HepG2 (cell line): ENCODE data around the gene INTS7. TPM values are rescaled to one million over a fixed set of nuclear protein-coding genes. Genes with fewer than 3 reads are reported as not detected.

Experiments
- CBFB ChIP-seq: sonication (generic); formaldehyde crosslinking; IDR thresholded peaks from 2 replicates; pipeline ENCODE4 v1.4.0; 2020; ENCODE audit warnings: missing genetic modification reagents
- ERF ChIP-seq: IDR thresholded peaks from 2 replicates; pipeline ENCODE4 v1.6.1; 2018; ENCODE audit warnings: missing biosample characterization, missing genetic modification reagents
- GABPB1 ChIP-seq: IDR thresholded peaks from 2 replicates; pipeline ENCODE4 v1.6.1; 2016; ENCODE audit warnings: mild to moderate bottlenecking, missing genetic modification reagents, moderate library complexity, missing compliant biosample characterization
- HMG20B ChIP-seq: conservative IDR thresholded peaks from 2 replicates; pipeline ENCODE4 v1.6.1; 2016; ENCODE audit warnings: missing genetic modification reagents, missing compliant biosample characterization
- KMT2B ChIP-seq: IDR thresholded peaks from 2 replicates; pipeline ENCODE4 v1.6.1; 2016; ENCODE audit warnings: missing genetic modification reagents, missing compliant biosample characterization
- MYC ChIP-seq: sonication (generic); formaldehyde crosslinking; IDR thresholded peaks from 2 replicates; pipeline ENCODE4 v1.9.0; 2021; ENCODE audit warnings: missing genetic modification reagents, borderline replicate concordance
- NCOA2 ChIP-seq: sonication (generic); formaldehyde crosslinking; IDR thresholded peaks from 2 replicates; pipeline ENCODE4 v1.8.0; 2022; ENCODE audit warnings: inconsistent platforms
- NFE2L2 ChIP-seq: fragments of 150-350 bp; IDR thresholded peaks from 2 replicates; pipeline ENCODE4 v1.6.1; 2014; ENCODE audit warnings: low read length
- YEATS2 ChIP-seq: sonication (generic); formaldehyde crosslinking; IDR thresholded peaks from 2 replicates; pipeline ENCODE4 v1.4.0; 2020; ENCODE audit warnings: missing genetic modification reagents, borderline replicate concordance
- ZFP62 ChIP-seq: sonication (generic); formaldehyde crosslinking; IDR thresholded peaks from 2 replicates; pipeline ENCODE4 v1.4.0; 2020; ENCODE audit warnings: missing genetic modification reagents
- ZNF24 ChIP-seq: fragments of 450-650 bp; IDR thresholded peaks from 2 replicates; pipeline ENCODE4 v1.6.1; 2017; ENCODE audit warnings: antibody characterized with exemption, mild to moderate bottlenecking
- ZNF331 ChIP-seq: sonication (generic); formaldehyde crosslinking; IDR thresholded peaks from 2 replicates; pipeline ENCODE4 v1.4.0; 2020; ENCODE audit warnings: missing genetic modification reagents
- ZNF501 ChIP-seq: sonication (generic); formaldehyde crosslinking; IDR thresholded peaks from 2 replicates; pipeline ENCODE4 v1.5.1; 2020; ENCODE audit warnings: mild to moderate bottlenecking, moderate library complexity, missing genetic modification reagents
- ZNF777 ChIP-seq: sonication (generic); formaldehyde crosslinking; IDR thresholded peaks from 2 replicates; pipeline ENCODE4 v1.4.0; 2020; ENCODE audit warnings: missing genetic modification reagents
- polyA plus RNA-seq, 8 experiments: library from polyadenylated mRNA; depleted of rRNA in 3 of 8; stranded (reverse) in 7 of 8; unstranded in 1 of 8; fragments of >200 nt; fragmentation: Illumina TruSeq in 4 of 8; extraction: Trizol in 4 of 8; gene quantifications; 2 replicates each; pipeline versions ENCODE4 v1.2.1 to v1.2.3, GENCODE V29; 2011 to 2016; ENCODE audit warnings: low read depth in 4 of 8, missing spikeins in 1 of 8, mixed read lengths in 1 of 8; ENCODE audit not compliant: insufficient read depth in 1 of 8
- total RNA-seq, 5 experiments: library from RNA; depleted of rRNA; stranded (reverse); fragments of >200 nt; fragmentation: Illumina TruSeq; extraction: Trizol; gene quantifications; 2 replicates each; pipeline ENCODE4 v1.2.3, GENCODE V29; 2016; ENCODE audit warnings: low read depth in 1 of 5
- TF ChIP-seq, protein P1 (sequence below): sonication (generic); formaldehyde crosslinking; IDR thresholded peaks from 2 replicates; pipeline ENCODE4 v1.4.0; 2020; ENCODE audit warnings: low read depth, mild to moderate bottlenecking, missing genetic modification reagents
- TF ChIP-seq, protein P2 (sequence below): sonication (generic); formaldehyde crosslinking; conservative IDR thresholded peaks from 2 replicates; pipeline ENCODE4 v1.4.0; 2020; ENCODE audit warnings: missing genetic modification reagents
- TF ChIP-seq, protein P3 (sequence below): sonication (generic); formaldehyde crosslinking; conservative IDR thresholded peaks from 2 replicates; pipeline ENCODE4 v1.4.0; 2020; ENCODE audit warnings: missing genetic modification reagents
- TF ChIP-seq, protein P4 (sequence below): IDR thresholded peaks from 2 replicates; pipeline ENCODE4 v1.6.1; 2016; ENCODE audit warnings: missing genetic modification reagents, missing compliant biosample characterization
- TF ChIP-seq, protein P5 (sequence below): sonication (generic); formaldehyde crosslinking; IDR thresholded peaks from 2 replicates; pipeline ENCODE4 v1.9.0; 2022; ENCODE audit warnings: low read depth, missing genetic modification reagents
- TF ChIP-seq, protein P6 (sequence below), 2 experiments: sonication (generic) in 1 of 2; formaldehyde crosslinking in 1 of 2; IDR thresholded peaks; 2 replicates each; pipeline versions ENCODE4 v1.4.0 to v1.6.1; 2018 to 2020; ENCODE audit warnings: missing genetic modification reagents in 2 of 2, borderline replicate concordance in 1 of 2, low read depth in 1 of 2, mild to moderate bottlenecking in 1 of 2, missing biosample characterization in 1 of 2

The INTS7 gene
- total and polyA plus RNA-seq, 2 of the 13 experiments (the other 11 are each of a cell fraction or from before 2014, with no cell fraction given): 18.3 to 22.4 TPM

DNA sequence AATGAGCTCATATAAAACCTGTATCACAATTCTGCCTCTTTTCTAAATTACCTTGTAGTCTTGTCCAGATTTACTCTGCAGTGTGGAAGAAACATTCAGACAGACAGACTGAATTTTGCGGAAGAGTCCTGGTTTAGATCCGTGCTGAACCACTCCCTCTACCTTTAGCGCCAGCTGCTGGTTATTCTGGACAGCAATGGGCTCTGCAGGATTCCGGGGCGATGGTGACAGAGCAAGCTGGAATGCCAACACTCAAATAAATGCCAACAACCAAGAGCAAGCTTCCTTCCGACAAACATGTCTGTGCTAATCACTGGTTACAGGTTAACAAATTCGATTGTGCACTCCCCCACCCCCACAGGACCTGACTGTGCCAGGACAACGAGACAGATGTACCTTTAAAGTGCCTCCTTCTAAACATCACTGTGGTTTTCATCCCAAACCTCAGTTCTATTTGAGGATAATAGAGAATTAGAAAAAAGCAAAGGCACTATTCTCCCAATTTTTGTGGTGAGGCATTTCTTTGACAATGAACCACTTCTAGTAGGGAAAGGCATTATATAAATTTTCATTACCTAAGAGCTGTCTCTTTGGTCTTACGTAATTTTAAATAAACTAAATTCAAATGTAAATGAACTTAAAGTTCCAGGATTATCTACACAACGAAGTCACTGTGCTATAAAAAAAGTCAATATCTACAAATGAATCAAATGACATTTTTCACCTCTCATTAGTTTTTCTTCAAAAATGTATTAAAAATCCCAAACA, 90.4 kb downstream of the INTS7 start (continued):
- TF ChIP-seq, protein P1, sequence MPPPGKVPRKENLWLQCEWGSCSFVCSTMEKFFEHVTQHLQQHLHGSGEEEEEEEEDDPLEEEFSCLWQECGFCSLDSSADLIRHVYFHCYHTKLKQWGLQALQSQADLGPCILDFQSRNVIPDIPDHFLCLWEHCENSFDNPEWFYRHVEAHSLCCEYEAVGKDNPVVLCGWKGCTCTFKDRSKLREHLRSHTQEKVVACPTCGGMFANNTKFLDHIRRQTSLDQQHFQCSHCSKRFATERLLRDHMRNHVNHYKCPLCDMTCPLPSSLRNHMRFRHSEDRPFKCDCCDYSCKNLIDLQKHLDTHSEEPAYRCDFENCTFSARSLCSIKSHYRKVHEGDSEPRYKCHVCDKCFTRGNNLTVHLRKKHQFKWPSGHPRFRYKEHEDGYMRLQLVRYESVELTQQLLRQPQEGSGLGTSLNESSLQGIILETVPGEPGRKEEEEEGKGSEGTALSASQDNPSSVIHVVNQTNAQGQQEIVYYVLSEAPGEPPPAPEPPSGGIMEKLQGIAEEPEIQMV (CRISPR knock-in tag): peak; percentile 29; the same call in 1 of the 2 replicates
- TF ChIP-seq ZNF24 (no peak; the same call in 1 of the 2 replicates), MYC (CRISPR knock-in tag) (peak; percentile 19; the same call in 1 of the 2 replicates), NCOA2 (CRISPR knock-in tag) (peak; percentile 62; the same call in 1 of the 2 replicates), ZNF501 (CRISPR knock-in tag) (peak; percentile 60; the same call in 1 of the 2 replicates), ZNF777 (0 out of 2 replicates have a peak, but pooled peaks have one; percentile 35), ZFP62 (no peak), GABPB1 (peak; percentile 40; the same call in 1 of the 2 replicates), KMT2B (CRISPR knock-in tag) (0 out of 2 replicates have a peak, but pooled peaks have one; percentile 20), YEATS2 (peak; percentile 77; the same call in 1 of the 2 replicates), NFE2L2 (no peak), HMG20B (CRISPR knock-in tag) (peak; percentile 63; the same call in 1 of the 2 replicates), CBFB (CRISPR knock-in tag) (0 out of 2 replicates have a peak, but pooled peaks have one; percentile 20), ERF (peak; percentile 87), ZNF331 (CRISPR knock-in tag) (peak; percentile 79)
- TF ChIP-seq, protein P2, sequence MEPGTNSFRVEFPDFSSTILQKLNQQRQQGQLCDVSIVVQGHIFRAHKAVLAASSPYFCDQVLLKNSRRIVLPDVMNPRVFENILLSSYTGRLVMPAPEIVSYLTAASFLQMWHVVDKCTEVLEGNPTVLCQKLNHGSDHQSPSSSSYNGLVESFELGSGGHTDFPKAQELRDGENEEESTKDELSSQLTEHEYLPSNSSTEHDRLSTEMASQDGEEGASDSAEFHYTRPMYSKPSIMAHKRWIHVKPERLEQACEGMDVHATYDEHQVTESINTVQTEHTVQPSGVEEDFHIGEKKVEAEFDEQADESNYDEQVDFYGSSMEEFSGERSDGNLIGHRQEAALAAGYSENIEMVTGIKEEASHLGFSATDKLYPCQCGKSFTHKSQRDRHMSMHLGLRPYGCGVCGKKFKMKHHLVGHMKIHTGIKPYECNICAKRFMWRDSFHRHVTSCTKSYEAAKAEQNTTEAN (CRISPR knock-in tag): 0 out of 2 replicates have a peak, but pooled peaks have one; percentile 51
- TF ChIP-seq, protein P3, sequence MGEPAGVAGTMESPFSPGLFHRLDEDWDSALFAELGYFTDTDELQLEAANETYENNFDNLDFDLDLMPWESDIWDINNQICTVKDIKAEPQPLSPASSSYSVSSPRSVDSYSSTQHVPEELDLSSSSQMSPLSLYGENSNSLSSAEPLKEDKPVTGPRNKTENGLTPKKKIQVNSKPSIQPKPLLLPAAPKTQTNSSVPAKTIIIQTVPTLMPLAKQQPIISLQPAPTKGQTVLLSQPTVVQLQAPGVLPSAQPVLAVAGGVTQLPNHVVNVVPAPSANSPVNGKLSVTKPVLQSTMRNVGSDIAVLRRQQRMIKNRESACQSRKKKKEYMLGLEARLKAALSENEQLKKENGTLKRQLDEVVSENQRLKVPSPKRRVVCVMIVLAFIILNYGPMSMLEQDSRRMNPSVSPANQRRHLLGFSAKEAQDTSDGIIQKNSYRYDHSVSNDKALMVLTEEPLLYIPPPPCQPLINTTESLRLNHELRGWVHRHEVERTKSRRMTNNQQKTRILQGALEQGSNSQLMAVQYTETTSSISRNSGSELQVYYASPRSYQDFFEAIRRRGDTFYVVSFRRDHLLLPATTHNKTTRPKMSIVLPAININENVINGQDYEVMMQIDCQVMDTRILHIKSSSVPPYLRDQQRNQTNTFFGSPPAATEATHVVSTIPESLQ (CRISPR knock-in tag): 0 out of 2 replicates have a peak, but pooled peaks have one; percentile 37
- TF ChIP-seq, protein P4, sequence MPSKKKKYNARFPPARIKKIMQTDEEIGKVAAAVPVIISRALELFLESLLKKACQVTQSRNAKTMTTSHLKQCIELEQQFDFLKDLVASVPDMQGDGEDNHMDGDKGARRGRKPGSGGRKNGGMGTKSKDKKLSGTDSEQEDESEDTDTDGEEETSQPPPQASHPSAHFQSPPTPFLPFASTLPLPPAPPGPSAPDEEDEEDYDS (CRISPR knock-in tag): 0 out of 2 replicates have a peak, but pooled peaks have one; percentile 38
- TF ChIP-seq, protein P5, sequence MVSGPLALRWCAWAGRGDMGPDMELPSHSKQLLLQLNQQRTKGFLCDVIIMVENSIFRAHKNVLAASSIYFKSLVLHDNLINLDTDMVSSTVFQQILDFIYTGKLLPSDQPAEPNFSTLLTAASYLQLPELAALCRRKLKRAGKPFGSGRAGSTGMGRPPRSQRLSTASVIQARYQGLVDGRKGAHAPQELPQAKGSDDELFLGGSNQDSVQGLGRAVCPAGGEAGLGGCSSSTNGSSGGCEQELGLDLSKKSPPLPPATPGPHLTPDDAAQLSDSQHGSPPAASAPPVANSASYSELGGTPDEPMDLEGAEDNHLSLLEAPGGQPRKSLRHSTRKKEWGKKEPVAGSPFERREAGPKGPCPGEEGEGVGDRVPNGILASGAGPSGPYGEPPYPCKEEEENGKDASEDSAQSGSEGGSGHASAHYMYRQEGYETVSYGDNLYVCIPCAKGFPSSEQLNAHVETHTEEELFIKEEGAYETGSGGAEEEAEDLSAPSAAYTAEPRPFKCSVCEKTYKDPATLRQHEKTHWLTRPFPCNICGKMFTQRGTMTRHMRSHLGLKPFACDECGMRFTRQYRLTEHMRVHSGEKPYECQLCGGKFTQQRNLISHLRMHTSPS (CRISPR knock-in tag): peak; percentile 97
- TF ChIP-seq, protein P6, sequence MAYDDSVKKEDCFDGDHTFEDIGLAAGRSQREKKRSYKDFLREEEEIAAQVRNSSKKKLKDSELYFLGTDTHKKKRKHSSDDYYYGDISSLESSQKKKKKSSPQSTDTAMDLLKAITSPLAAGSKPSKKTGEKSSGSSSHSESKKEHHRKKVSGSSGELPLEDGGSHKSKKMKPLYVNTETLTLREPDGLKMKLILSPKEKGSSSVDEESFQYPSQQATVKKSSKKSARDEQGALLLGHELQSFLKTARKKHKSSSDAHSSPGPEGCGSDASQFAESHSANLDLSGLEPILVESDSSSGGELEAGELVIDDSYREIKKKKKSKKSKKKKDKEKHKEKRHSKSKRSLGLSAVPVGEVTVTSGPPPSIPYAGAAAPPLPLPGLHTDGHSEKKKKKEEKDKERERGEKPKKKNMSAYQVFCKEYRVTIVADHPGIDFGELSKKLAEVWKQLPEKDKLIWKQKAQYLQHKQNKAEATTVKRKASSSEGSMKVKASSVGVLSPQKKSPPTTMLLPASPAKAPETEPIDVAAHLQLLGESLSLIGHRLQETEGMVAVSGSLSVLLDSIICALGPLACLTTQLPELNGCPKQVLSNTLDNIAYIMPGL (CRISPR knock-in tag; IDR thresholded peaks at IDR 0.05; ENCODE audit: borderline replicate concordance in 1 of 2, low read depth in 1 of 2): peak; percentile 66 to 83; a peak in 3 of 4 replicates
